Measurements from ENCODE around the gene ZNF532. TPM values are rescaled to one million over a fixed set of nuclear protein-coding genes. Genes with fewer than 3 reads are reported as not detected.

The ZNF532 gene
- polyA plus RNA-seq, 3 donors = 0.76 to 18.5 (median 1.7) TPM

- H3K4me2 ChIP-seq (replicated peaks; ENCODE audit: extremely low read depth, low read length, poor library complexity, severe bottlenecking) = no peak overlapping the region
- H3K9ac ChIP-seq (ENCODE audit: insufficient read depth, low read length, poor library complexity, severe bottlenecking) = no peak overlapping the region
- H3K36me3 ChIP-seq (replicated peaks in 1 of 2; ENCODE audit: control insufficient read depth in 1 of 2, insufficient read depth in 2 of 2, low read length in 2 of 2) = no peaks in the 10 kb centered on the region
- H3K9me3 ChIP-seq (replicated peaks in 1 of 2; ENCODE audit: control insufficient read depth in 1 of 2, insufficient read depth in 1 of 2, low read length in 2 of 2) = no peaks in the 10 kb centered on the region
- no peaks in the 10 kb centered on the region for H3K36me3 Mint-ChIP-seq
- H3K4me3 ChIP-seq (replicated peaks in 1 of 3; ENCODE audit: low read depth in 2 of 3, low read length in 3 of 3) = no peak overlapping the region
- H2AFZ ChIP-seq (ENCODE audit: insufficient read depth, low read depth, low read length, poor library complexity, severe bottlenecking) = no peak overlapping the region
- TF ChIP-seq CTCF (IDR thresholded peaks at IDR 0.05) = no peak
- H3K27me3 ChIP-seq (ENCODE audit: control insufficient read depth in 2 of 2, insufficient read depth in 2 of 2, low read length in 2 of 2) = no peaks in the 10 kb centered on the region
- H3K9me3 Mint-ChIP-seq = peaks cover 0 to 2% (median 0%) of the 10 kb centered on the region in 7 donors
- H3K4me1 ChIP-seq (ENCODE audit: control insufficient read depth in 1 of 2, insufficient read depth in 2 of 2, low read length in 2 of 2) = no peaks in the 10 kb centered on the region
- intact Hi-C loops (cut with micrococcal nuclease) = no loop called here
- H3K4me3 Mint-ChIP-seq = no peak overlapping the region
- no peaks in the 10 kb centered on the region for H4K20me1 ChIP-seq (ENCODE audit: insufficient read depth, low read length)
- no peak overlapping the region for H3K27ac ChIP-seq (ENCODE audit: low read depth in 1 of 2, low read length in 2 of 2)
- WGBS (ENCODE audit: insufficient coverage) = 94% methylated on average over 21 of the region's 23 CpGs
- no peaks in the 10 kb centered on the region for H3K4me1 Mint-ChIP-seq
- DNase-seq = no peak
- H3K27ac Mint-ChIP-seq = no peak overlapping the region
- peaks cover 0 to 7% (median 0%) of the 10 kb centered on the region in 3 donors for H3K27me3 Mint-ChIP-seq (ENCODE audit: low read depth in 3 of 3)
- H3K79me2 ChIP-seq (ENCODE audit: insufficient read depth, low read length) = no peaks in the 10 kb centered on the region
Measured at GRCh38 chr18:59029663-59030429, 165.2 kb downstream of the ZNF532 start.

GRCh38 chr18:59032308-59032707, 167.6 kb downstream of the ZNF532 start:
- Histone ChIP-seq H3K4me1 (ENCODE audit: control insufficient read depth in 1 of 2, insufficient read depth in 2 of 2, low read length in 2 of 2) (no peaks in the 10 kb centered on the region), H3K9ac (ENCODE audit: insufficient read depth, low read length, poor library complexity, severe bottlenecking) (no peak overlapping the region), H3K27ac (ENCODE audit: low read depth in 1 of 2, low read length in 2 of 2) (no peak overlapping the region), H3K36me3 (replicated peaks in 1 of 2; ENCODE audit: control insufficient read depth in 1 of 2, insufficient read depth in 2 of 2, low read length in 2 of 2) (no peaks in the 10 kb centered on the region), H4K20me1 (ENCODE audit: insufficient read depth, low read length) (no peaks in the 10 kb centered on the region), H3K79me2 (ENCODE audit: insufficient read depth, low read length) (no peaks in the 10 kb centered on the region), H3K9me3 (replicated peaks in 1 of 2; ENCODE audit: control insufficient read depth in 1 of 2, insufficient read depth in 1 of 2, low read length in 2 of 2) (no peaks in the 10 kb centered on the region), H3K4me2 (replicated peaks; ENCODE audit: extremely low read depth, low read length, poor library complexity, severe bottlenecking) (no peak overlapping the region), H3K27me3 (ENCODE audit: control insufficient read depth in 2 of 2, insufficient read depth in 2 of 2, low read length in 2 of 2) (no peaks in the 10 kb centered on the region), H2AFZ (ENCODE audit: insufficient read depth, low read depth, low read length, poor library complexity, severe bottlenecking) (no peak overlapping the region), H3K4me3 (replicated peaks in 1 of 3; ENCODE audit: low read depth in 2 of 3, low read length in 3 of 3) (no peak overlapping the region)
- Mint-ChIP-seq H3K36me3 (no peaks in the 10 kb centered on the region), H3K4me1 (no peaks in the 10 kb centered on the region), H3K27ac (no peak overlapping the region), H3K9me3 (no peaks in the 10 kb centered on the region), H3K27me3 (ENCODE audit: low read depth in 3 of 3) (peaks cover 0 to 10% (median 4%) of the 10 kb centered on the region in 3 donors), H3K4me3 (no peak overlapping the region)
- no peak for DNase-seq
- intact Hi-C loops (cut with micrococcal nuclease) = no loop called here
- TF ChIP-seq CTCF (IDR thresholded peaks at IDR 0.05) = no peak
- WGBS (ENCODE audit: insufficient coverage) = 91% methylated on average over 8 of the region's 8 CpGs

Data from CD14-positive monocyte (primary cell).